ENCODE measurements around the gene CDK2AP2.

DNA sequence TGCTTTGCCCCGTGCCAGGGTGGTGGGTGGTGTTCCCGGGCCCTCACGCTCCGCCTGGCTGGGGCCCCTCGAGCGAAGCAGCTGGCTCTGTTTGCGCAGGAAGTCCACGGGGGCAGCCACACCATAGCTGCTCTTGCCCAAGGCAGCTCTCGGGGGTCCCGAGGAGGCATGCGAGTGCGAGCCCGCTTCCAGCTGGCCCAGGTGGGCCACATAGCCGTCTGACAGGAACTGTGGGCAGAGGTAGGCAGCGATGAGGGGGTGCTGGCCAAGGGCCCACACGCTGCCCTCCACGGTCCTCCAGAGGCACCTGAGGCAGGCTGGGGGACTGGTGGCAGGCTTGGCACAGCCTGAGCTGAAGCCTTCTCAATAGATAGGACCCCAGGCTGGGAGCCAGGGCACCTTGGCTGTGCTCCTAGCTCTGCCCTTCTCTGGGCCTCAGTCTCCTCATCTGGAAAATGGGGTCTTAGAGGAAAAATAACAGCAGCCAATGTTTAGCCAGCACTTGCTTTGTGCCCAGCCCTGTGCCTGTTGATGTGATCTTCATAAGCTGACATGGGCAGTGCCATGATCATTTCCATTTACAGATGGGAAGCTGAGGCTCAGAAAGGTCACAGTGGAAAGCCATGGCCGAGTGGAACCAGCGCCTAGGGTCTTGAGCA is 15.8 kb downstream of the CDK2AP2 start:
- TF ChIP-seq, protein P1, sequence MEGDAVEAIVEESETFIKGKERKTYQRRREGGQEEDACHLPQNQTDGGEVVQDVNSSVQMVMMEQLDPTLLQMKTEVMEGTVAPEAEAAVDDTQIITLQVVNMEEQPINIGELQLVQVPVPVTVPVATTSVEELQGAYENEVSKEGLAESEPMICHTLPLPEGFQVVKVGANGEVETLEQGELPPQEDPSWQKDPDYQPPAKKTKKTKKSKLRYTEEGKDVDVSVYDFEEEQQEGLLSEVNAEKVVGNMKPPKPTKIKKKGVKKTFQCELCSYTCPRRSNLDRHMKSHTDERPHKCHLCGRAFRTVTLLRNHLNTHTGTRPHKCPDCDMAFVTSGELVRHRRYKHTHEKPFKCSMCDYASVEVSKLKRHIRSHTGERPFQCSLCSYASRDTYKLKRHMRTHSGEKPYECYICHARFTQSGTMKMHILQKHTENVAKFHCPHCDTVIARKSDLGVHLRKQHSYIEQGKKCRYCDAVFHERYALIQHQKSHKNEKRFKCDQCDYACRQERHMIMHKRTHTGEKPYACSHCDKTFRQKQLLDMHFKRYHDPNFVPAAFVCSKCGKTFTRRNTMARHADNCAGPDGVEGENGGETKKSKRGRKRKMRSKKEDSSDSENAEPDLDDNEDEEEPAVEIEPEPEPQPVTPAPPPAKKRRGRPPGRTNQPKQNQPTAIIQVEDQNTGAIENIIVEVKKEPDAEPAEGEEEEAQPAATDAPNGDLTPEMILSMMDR (IDR thresholded peaks at IDR 0.05) = no peak
- no peak for TF ChIP-seq POLR2A (IDR thresholded peaks at IDR 0.05)
